Skin of body (tissue), 2 donors: ENCODE measurements around the gene HSP90B1. TPM values are rescaled to one million over a fixed set of nuclear protein-coding genes. Genes with fewer than 3 reads are reported as not detected.

Experiments
- DNase-seq: peaks from one replicate; lab custom pipeline; 2025; lab: John Stamatoyannopoulos, UW
- total RNA-seq: library from RNA; depleted of rRNA; stranded (reverse); fragments of >200 nt; gene quantifications from one replicate; pipeline ENCODE4 v1.2.3, GENCODE V29; 2014

Gene HSP90B1
- total RNA-seq, 1 donor from 2014 or later = 358 TPM

- DNase-seq = no peak
These were observed 39.2 kb downstream of the HSP90B1 start for GRCh38 chr12:103969391-103969790.

GRCh38 chr12:103973909-103974308 is 43.7 kb downstream of the HSP90B1 start:
- no peak for DNase-seq

- DNase-seq = no peak
These were observed 45.2 kb downstream of the HSP90B1 start for GRCh38 chr12:103975368-103975767.

- DNase-seq = no peak
These were observed 48.3 kb downstream of the HSP90B1 start for GRCh38 chr12:103978384-103978982.

- DNase-seq = no peak
These were observed 56.6 kb downstream of the HSP90B1 start for GRCh38 chr12:103986829-103987228.

- DNase-seq = no peak
These were observed 64.0 kb downstream of the HSP90B1 start for GRCh38 chr12:103994235-103994634.

- DNase-seq = no peak
These were observed 66.4 kb downstream of the HSP90B1 start for GRCh38 chr12:103996595-103996994.

GRCh38 chr12:103997286-103997900 is 67.2 kb downstream of the HSP90B1 start:
- DNase-seq = peak; percentile 31

Other genes starting within 250 kb of the HSP90B1 start
- 5.7 TPM for gene NT5DC3, start 89.2 kb upstream of the HSP90B1 start, total RNA-seq
- 33.8 TPM for gene TDG, start 35.5 kb downstream of the HSP90B1 start, total RNA-seq
- gene GLT8D2, start 119.8 kb downstream of the HSP90B1 start, total RNA-seq = 36.5 TPM
- 34.9 TPM for gene HCFC2, start 134.1 kb downstream of the HSP90B1 start, total RNA-seq
- 17.6 TPM for gene NFYB, start 207.8 kb downstream of the HSP90B1 start, total RNA-seq